AG04449 (cell line): ENCODE results near the gene LDLRAD4.

ENCODE experiments used
- CTCF ChIA-PET: fragments of 350-600 bp; formaldehyde crosslinking; extraction: SDS; loops from one replicate; lab custom pipeline; 2021; ENCODE audit warnings: antibody characterized with exemption; lab: Yijun Ruan, JAX
- POLR2A ChIA-PET: fragments of 400-600, 350-600 bp; formaldehyde crosslinking; extraction: SDS; loops from one replicate; lab custom pipeline; 2020; ENCODE audit warnings: antibody characterized with exemption, inconsistent platforms; lab: Yijun Ruan, JAX
- DNase-seq: peaks from one replicate; pipeline ENCODE4 v3.0.0-alpha.2; 2010; ENCODE audit warnings: low read depth, low spot score
- H3K4me3 ChIP-seq: 2 replicates; pipeline ENCODE4 v1.5.1; 2011; ENCODE audit warnings: low read depth, mild to moderate bottlenecking, control low read depth, low read length
- CTCF ChIP-seq: IDR thresholded peaks from one replicate; pipeline ENCODE4 v1.5.1; 2011; ENCODE audit warnings: mild to moderate bottlenecking, moderate library complexity, low read length, control low read depth, inconsistent platforms; ENCODE audit not compliant: insufficient read depth; ENCODE audit errors: missing control alignments

Gene LDLRAD4

GRCh38 chr18:13532406-13533075 lies 314.0 kb downstream of the LDLRAD4 start:
- no peak for TF ChIP-seq CTCF
- DNase-seq, result no peak
- POLR2A ChIA-PET, result no interaction called here
- H3K4me3 ChIP-seq, result no peak overlapping the region
- CTCF ChIA-PET, result interaction anchor here (0.6 to 7.2 kb wide), 4 partner anchors 9 to 420 kb away, joined by 3 to 95 read pairs (median 4); no protein-coding TSS in a partner anchor

GRCh38 chr18:13534631-13535030 lies 316.1 kb downstream of the LDLRAD4 start:
- CTCF ChIA-PET, result interaction anchor here (7.2 kb wide), 1 partner anchor 319 kb away, joined by 95 read pairs; no protein-coding TSS in a partner anchor
- TF ChIP-seq CTCF, result no peak
- no peak overlapping the region for H3K4me3 ChIP-seq
- POLR2A ChIA-PET, result no interaction called here
- DNase-seq, result no peak

GRCh38 chr18:13536578-13536977 lies 318.0 kb downstream of the LDLRAD4 start:
- TF ChIP-seq CTCF, result no peak
- POLR2A ChIA-PET, result no interaction called here
- CTCF ChIA-PET, result interaction anchor here (1.2 to 1.9 kb wide), 2 partner anchors 320 to 424 kb away, joined by 3 to 4 read pairs; no protein-coding TSS in a partner anchor
- H3K4me3 ChIP-seq, result no peak overlapping the region
- no peak for DNase-seq

GRCh38 chr18:13537022-13537780 lies 318.6 kb downstream of the LDLRAD4 start:
- ChIA-PET POLR2A (no interaction called here), CTCF (interaction anchor here (1.4 kb wide), 1 partner anchor 321 kb away, joined by 4 read pairs; no protein-coding TSS in a partner anchor)
- H3K4me3 ChIP-seq, result no peak overlapping the region
- TF ChIP-seq CTCF, result no peak
- no peak for DNase-seq

- H3K4me3 ChIP-seq, result no peak overlapping the region
- no peak for DNase-seq
- no peak for TF ChIP-seq CTCF
- CTCF ChIA-PET, result interaction anchor here (1.2 kb wide), 1 partner anchor 8 kb away, joined by 3 read pairs; no protein-coding TSS in a partner anchor
- POLR2A ChIA-PET, result no interaction called here
Observed at GRCh38 chr18:13538630-13539029, 320.1 kb downstream of the LDLRAD4 start.

GRCh38 chr18:13539050-13539449 lies 320.5 kb downstream of the LDLRAD4 start:
- CTCF ChIA-PET, result interaction anchor here (1.2 kb wide), 1 partner anchor 8 kb away, joined by 3 read pairs; no protein-coding TSS in a partner anchor
- TF ChIP-seq CTCF, result no peak
- POLR2A ChIA-PET, result no interaction called here
- no peak overlapping the region for H3K4me3 ChIP-seq
- no peak for DNase-seq
